DOHH2 (cell line): ENCODE data around the gene ITPK1.

Experiments
- EZH2phosphoT487 ChIP-seq: fragments of 200-600 bp; sonication (generic); IDR thresholded peaks from 2 replicates; pipeline ENCODE4 v1.6.1; 2017; ENCODE audit warnings: borderline replicate concordance, mild to moderate bottlenecking, antibody characterized with exemption, low read length, moderate library complexity, mixed read lengths
- TF ChIP-seq, protein P1 (sequence below): fragments of 200-600 bp; sonication (generic); IDR thresholded peaks from one replicate; pipeline ENCODE4 v1.5.1; 2014; ENCODE audit warnings: antibody characterized with exemption, mild to moderate bottlenecking, low read depth, low read length; ENCODE audit not compliant: poor library complexity, severe bottlenecking

DNA sequence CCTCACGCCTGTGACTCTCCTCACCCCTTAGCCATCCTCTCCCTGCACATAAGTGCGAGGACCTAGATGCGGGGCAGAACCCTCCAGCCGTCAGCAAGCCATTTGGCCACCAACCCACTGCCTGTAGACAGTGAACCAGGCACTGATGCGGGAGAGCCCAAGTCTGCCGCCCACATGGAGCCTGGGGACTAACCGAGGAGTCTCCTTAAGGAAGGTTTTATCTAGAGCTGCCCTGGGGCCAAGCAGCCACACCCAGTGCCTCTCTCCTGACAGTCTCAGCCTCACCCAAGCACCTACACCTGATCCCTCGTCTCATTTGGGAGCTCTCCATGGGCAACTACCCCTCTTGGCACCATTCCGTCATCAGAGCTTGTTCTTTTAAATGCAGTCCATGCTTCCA lies 120.1 kb downstream of the ITPK1 start:
- TF ChIP-seq, protein P1, sequence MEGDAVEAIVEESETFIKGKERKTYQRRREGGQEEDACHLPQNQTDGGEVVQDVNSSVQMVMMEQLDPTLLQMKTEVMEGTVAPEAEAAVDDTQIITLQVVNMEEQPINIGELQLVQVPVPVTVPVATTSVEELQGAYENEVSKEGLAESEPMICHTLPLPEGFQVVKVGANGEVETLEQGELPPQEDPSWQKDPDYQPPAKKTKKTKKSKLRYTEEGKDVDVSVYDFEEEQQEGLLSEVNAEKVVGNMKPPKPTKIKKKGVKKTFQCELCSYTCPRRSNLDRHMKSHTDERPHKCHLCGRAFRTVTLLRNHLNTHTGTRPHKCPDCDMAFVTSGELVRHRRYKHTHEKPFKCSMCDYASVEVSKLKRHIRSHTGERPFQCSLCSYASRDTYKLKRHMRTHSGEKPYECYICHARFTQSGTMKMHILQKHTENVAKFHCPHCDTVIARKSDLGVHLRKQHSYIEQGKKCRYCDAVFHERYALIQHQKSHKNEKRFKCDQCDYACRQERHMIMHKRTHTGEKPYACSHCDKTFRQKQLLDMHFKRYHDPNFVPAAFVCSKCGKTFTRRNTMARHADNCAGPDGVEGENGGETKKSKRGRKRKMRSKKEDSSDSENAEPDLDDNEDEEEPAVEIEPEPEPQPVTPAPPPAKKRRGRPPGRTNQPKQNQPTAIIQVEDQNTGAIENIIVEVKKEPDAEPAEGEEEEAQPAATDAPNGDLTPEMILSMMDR: no peak
- no peak for TF ChIP-seq EZH2phosphoT487
